AG09309 (cell line): ENCODE measurements around the gene UBE2G1.
"Not testable (repeated sequence)": the region's sequence is repeated elsewhere in the genome, so short reads cannot be mapped to it uniquely, and the experiment has no call there.

Experiments
- DNase-seq: peaks from one replicate; pipeline ENCODE4 v3.0.0-alpha.2; 2010; ENCODE audit warnings: low read depth
- H3K4me3 ChIP-seq: 2 replicates; pipeline ENCODE4 v1.5.1; 2011; ENCODE audit warnings: mild to moderate bottlenecking, low read depth, low read length, moderate library complexity; ENCODE audit not compliant: control insufficient read depth
- CTCF ChIP-seq: IDR thresholded peaks from 2 replicates; pipeline ENCODE4 v1.5.1; 2011; ENCODE audit warnings: mild to moderate bottlenecking, low read depth, low read length, inconsistent platforms; ENCODE audit not compliant: insufficient read depth, control insufficient read depth; ENCODE audit errors: missing control alignments

The UBE2G1 gene

DNA sequence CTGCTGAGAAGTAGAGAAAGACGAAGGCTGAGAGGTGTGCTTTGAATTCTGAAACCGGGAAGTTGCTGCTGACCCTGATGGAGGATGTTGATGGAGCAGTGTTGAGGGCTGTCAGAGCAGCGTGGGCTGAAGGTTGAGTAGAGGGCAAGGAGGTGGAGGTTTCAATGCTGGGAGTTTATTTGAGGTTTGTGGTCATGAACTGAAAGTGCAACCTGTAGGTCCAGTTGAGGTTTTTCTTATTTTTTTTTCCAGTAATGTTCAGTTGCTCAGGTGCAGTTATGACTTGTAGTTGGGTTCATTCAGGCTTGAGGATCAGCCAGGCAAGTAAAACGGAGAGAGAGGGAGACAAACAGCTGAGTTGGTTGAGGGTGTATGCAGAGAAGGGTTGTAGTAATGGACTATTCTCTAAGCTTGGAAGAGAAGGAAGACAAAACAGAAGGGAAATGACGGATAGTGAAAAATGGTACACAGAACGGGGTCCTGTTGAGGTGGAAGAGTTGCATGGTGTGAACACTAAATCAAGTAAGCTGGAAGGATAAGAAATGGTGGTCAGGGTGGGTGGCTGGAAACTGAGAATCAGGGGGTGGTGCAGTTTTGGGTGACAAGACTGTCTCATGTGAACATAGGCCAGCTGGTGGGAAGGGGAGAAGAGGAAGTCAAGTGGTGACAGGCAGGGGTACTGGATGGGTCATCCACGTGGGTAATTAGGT is 8.7 kb upstream of the UBE2G1 start:
- no peak overlapping the region for H3K4me3 ChIP-seq
- no peak for DNase-seq
- TF ChIP-seq CTCF, result no peak

- H3K4me3 ChIP-seq, result no peak overlapping the region
- TF ChIP-seq CTCF, result no peak
- DNase-seq, result no peak
These were observed 3.2 kb upstream of the UBE2G1 start for GRCh38 chr17:4369557-4370230.

DNA sequence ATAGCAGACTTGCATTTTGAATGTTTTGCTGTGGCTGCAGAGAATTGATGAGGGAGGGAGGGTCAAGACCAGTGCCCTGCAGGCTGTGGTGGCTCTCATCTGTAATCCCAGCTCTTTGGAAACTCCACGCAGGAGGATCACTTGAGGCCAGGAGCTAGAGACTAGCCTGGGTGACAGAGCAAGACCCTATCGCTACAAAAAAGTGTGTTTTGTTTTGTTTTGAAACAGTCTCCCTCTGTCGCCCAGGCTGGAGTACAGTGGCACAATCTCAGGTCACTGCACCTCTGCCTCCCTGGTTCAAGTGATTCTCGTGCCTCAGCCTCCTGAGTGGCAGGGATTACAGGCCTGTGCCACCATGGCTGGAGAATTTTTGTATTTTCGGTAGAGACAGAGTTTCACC is 1.9 kb upstream of the UBE2G1 start:
- no peak overlapping the region for H3K4me3 ChIP-seq
- DNase-seq, result no peak
- TF ChIP-seq CTCF, result no peak

DNA sequence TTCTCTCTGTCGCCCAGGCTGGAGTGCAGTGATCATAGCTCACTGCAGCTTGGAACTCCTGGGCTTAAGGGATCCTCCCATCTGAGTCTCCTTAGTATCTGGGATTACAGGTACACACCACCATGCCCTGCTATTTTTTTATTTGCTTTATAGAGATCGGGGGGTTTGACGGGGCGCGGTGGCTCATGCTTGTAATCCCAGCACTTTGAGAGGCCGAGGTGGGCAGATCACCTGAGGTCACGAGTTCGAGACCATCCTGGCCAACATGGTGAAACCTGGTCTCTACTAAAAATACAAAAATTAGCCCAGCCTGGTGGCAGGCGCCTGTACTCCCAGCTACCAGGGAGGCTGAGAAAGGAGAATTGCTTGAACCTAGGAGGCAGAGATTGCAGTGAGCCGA is 702 bp upstream of the UBE2G1 start:
- DNase-seq, H3K4me3 ChIP-seq: not testable (repeated sequence)

- no peak for DNase-seq
- no peak for TF ChIP-seq CTCF
These were observed 698 bp downstream of the UBE2G1 start for GRCh38 chr17:4365628-4366326.

GRCh38 chr17:4365103-4365627 is 1.3 kb downstream of the UBE2G1 start:
- no peak for TF ChIP-seq CTCF
- H3K4me3 ChIP-seq, result peak overlapping the region; percentile 54
- peak; percentile 66 for DNase-seq

More at GRCh38 chr17:4365628-4366326, 698 bp downstream of the UBE2G1 start:
- H3K4me3 ChIP-seq, result peak overlapping the region; percentile 54

DNA sequence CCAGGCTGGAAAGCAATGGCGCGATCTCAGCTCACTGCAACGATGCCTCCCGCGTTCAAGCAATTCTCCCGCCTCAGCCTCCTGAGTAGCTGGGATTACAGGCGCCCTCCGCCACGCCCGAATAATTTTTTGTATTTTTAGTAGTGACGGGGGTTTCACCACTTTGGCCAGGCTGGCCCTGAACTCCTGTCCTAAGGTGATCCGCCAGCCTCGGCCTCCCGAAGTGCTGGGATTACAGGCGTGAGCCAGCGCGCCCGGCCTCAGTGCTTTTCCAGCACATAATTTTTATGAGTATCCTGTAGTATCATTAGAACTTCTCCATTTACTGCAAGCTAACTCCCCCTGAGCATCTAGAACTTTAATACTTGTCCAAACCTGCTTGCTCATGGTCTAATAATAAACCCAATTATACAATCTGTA is 1.8 kb downstream of the UBE2G1 start:
- no peak for TF ChIP-seq CTCF
- H3K4me3 ChIP-seq, result peak overlapping the region; percentile 54
- no peak for DNase-seq
